Activated CD4-positive, alpha-beta T cell treated with anti-CD3 and anti-CD28 coated beads, Interleukin-2, amount 10 ng/mL, durations not matched to agents 24 days and 14 days (primary cell): ENCODE data around the gene HAPSTR1. TPM values are rescaled to one million over a fixed set of nuclear protein-coding genes. Genes with fewer than 3 reads are reported as not detected.

ENCODE experiments used
- DNase-seq: peaks from one replicate; pipeline ENCODE4 v3.0.0; 2022
- H3K27ac Mint-ChIP-seq: one replicate; pipeline ENCODE4 v1.8.0; 2022; ENCODE audit warnings: mild to moderate bottlenecking, mixed read lengths
- H3K27me3 Mint-ChIP-seq: one replicate; pipeline ENCODE4 v1.8.0; 2022; ENCODE audit warnings: mixed read lengths
- H3K36me3 Mint-ChIP-seq: one replicate; pipeline ENCODE4 v1.8.0; 2022; ENCODE audit warnings: low read depth, mild to moderate bottlenecking, mixed read lengths
- H3K4me1 Mint-ChIP-seq: one replicate; pipeline ENCODE4 v1.8.0; 2021; ENCODE audit warnings: mixed read lengths
- H3K4me3 Mint-ChIP-seq: one replicate; pipeline ENCODE4 v1.8.0; 2022; ENCODE audit warnings: mild to moderate bottlenecking, moderate library complexity, mixed read lengths
- H3K9me3 Mint-ChIP-seq: one replicate; pipeline ENCODE4 v1.8.0; 2021; ENCODE audit warnings: mixed read lengths
- intact Hi-C: fragments of 100-400 bp; cut with micrococcal nuclease; formaldehyde crosslinking; loops from one replicate; pipeline ENCODE4 v1.15.1; 2023
- total RNA-seq: library from RNA; stranded (reverse); gene quantifications from 2 replicates; pipeline ENCODE4 v1.2.3, GENCODE V29; 2022

The HAPSTR1 gene
- total RNA-seq, 1 donor from 2014 or later = 54.2 TPM

GRCh38 chr16:9094011-9094846 is 2.8 kb downstream of the HAPSTR1 start:
- intact Hi-C loops = no loop called here
- Mint-ChIP-seq H3K4me1 (peaks cover 52% of the 10 kb centered on the region), H3K27ac (peak overlapping the region; percentile 38), H3K9me3 (no peaks in the 10 kb centered on the region), H3K36me3 (peaks cover 51% of the 10 kb centered on the region), H3K4me3 (peak overlapping the region; percentile 97), H3K27me3 (peaks cover 2% of the 10 kb centered on the region)
- no peak for DNase-seq

GRCh38 chr16:9095171-9095570 is 3.7 kb downstream of the HAPSTR1 start:
- peaks cover 2% of the 10 kb centered on the region for H3K27me3 Mint-ChIP-seq
- H3K27ac Mint-ChIP-seq = no peak overlapping the region
- H3K9me3 Mint-ChIP-seq = no peaks in the 10 kb centered on the region
- no peak for DNase-seq
- peaks cover 57% of the 10 kb centered on the region for H3K4me1 Mint-ChIP-seq
- intact Hi-C loops = no loop called here
- H3K36me3 Mint-ChIP-seq = peaks cover 60% of the 10 kb centered on the region
- H3K4me3 Mint-ChIP-seq = peak overlapping the region; percentile 97

GRCh38 chr16:9095656-9096397 is 4.4 kb downstream of the HAPSTR1 start:
- Mint-ChIP-seq H3K27me3 (peaks cover 2% of the 10 kb centered on the region), H3K9me3 (no peaks in the 10 kb centered on the region), H3K4me3 (peak overlapping the region; percentile 75), H3K36me3 (peaks cover 66% of the 10 kb centered on the region), H3K4me1 (peaks cover 61% of the 10 kb centered on the region), H3K27ac (peak overlapping the region; percentile 7)
- no peak for DNase-seq
- intact Hi-C loops = no loop called here

GRCh38 chr16:9096416-9096952 is 5.0 kb downstream of the HAPSTR1 start:
- no peak for DNase-seq
- H3K9me3 Mint-ChIP-seq = no peaks in the 10 kb centered on the region
- H3K4me1 Mint-ChIP-seq = peaks cover 62% of the 10 kb centered on the region
- intact Hi-C loops = no loop called here
- H3K27me3 Mint-ChIP-seq = no peaks in the 10 kb centered on the region
- no peak overlapping the region for H3K27ac Mint-ChIP-seq
- H3K36me3 Mint-ChIP-seq = peaks cover 68% of the 10 kb centered on the region
- H3K4me3 Mint-ChIP-seq = peak overlapping the region; percentile 75

DNA sequence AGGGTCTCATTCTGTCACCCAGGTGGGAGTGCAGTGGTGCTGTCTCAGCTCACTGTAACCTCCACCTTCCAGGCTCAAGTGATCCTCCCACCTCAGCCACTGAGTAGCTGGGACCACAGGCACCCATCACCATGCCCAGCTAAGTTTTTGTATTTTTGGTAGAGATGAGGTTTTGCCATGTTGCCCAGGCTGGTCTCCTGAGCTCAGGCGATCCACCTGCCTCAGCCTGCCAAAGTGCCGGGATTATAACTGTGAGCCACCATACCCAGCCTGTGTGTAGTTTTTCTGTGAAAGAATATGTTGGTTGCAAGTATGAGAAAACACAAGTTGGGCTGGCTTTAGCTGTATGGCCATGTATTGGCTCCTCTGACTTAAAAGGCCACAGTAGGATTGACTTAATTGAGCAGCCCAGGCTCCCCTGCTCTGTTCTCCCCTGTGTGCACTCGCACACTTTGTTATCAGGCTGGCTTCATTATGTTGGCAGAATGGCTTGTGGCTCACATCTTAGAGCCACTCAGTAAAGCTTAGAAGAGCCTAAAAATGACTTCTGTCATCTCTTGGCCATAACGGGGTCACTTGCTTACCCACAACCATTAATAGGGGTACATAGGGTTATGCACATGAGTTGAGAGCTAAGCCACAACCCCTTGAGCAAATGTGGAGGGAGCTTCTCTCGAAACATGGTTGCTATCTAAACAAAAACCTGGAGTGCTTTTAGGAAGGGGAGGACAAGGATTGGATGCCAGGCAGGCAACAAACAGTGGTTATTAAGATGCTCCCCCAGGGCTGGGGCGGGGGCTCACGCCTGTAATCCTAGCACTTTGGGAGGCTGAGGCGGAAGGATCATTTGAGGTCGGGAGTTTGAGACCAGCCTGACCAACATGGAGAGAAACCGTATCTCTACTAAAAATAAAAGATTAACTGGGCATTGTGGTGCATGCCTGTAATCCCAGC is 6.1 kb downstream of the HAPSTR1 start:
- Mint-ChIP-seq H3K4me3 (peak overlapping the region; percentile 56), H3K4me1 (peaks cover 70% of the 10 kb centered on the region), H3K27ac (peak overlapping the region; percentile 66), H3K36me3 (peaks cover 77% of the 10 kb centered on the region), H3K9me3 (no peaks in the 10 kb centered on the region), H3K27me3 (no peaks in the 10 kb centered on the region)
- intact Hi-C loops = loop anchor here (2.0 kb wide), 1 partner anchor 15 kb away; no protein-coding TSS in a partner anchor
- no peak for DNase-seq

DNA sequence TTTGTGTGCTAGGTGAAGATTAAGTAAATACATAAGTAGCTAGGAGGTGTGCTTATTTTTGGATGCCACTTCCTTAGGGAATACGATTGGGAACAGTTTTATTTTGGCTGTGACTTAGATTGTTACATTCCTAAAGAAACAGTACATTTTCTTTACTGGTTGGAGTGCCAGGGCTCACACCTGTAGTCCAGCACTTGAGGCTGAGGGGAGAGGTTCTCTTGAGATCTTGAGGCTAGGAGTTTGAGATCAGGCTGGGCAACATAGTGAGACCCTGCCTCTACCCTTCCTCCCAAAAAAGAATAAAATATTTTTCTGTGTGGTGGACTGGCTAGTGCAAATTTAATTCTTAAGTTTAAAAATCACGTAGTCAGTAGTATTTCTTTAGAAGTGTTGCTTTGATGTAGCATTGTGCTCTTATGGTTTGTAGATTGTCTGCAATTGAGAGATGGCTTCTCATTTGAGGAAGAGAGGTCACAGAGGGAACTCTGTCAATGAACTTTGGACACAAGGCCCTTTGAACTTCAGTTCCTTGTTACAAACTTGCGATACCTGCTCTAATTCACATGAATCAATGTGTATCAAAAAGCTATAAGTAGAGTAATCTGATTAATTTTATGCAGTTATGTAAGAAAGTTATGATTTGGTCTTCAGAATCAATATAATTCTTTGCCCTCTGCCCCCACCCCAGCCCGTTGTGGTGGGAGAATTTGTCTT is 7.1 kb downstream of the HAPSTR1 start:
- intact Hi-C loops = loop anchor here (2.0 kb wide), 1 partner anchor 14 kb away; no protein-coding TSS in a partner anchor

DNA sequence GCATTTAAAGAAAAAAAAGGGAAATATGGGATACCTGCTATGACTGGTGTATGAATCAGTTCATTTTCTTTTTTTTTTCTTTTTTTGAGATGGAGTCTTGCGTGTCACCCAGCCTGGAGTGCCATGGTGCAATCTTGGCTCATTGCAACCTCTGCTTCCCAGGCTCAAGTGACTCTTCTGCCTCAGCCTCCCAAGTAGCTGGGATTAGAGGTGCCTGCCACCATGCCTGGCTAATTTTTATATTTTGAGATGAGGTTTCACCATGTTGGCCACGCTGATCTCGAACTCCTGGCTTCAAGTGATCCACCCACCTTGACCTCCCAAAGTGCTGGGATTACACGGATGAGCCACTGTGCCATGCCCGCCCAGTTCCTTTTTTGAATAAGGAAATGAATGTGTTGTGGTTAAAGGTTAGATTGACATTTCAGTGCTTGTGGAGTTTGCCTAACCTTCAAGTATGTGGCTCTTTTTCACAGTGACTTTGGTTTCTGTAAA is 7.7 kb downstream of the HAPSTR1 start:
- DNase-seq = peak; percentile 65
- intact Hi-C loops = loop anchor here (2.0 kb wide), 1 partner anchor 14 kb away; no protein-coding TSS in a partner anchor
- H3K27me3 Mint-ChIP-seq = no peaks in the 10 kb centered on the region

More for the DNA sequence above, 7.1 kb downstream of the HAPSTR1 start:
- Mint-ChIP-seq H3K27ac (peak overlapping the region; percentile 81), H3K4me1 (peaks cover 73% of the 10 kb centered on the region), H3K36me3 (peaks cover 77% of the 10 kb centered on the region), H3K9me3 (no peaks in the 10 kb centered on the region), H3K4me3 (peak overlapping the region; percentile 70), H3K27me3 (no peaks in the 10 kb centered on the region)
- no peak for DNase-seq

GRCh38 chr16:9102379-9102778 is 10.9 kb downstream of the HAPSTR1 start:
- peak overlapping the region; percentile 29 for H3K27ac Mint-ChIP-seq

More for the DNA sequence above, 7.7 kb downstream of the HAPSTR1 start:
- H3K27ac Mint-ChIP-seq = peak overlapping the region; percentile 81
- no peaks in the 10 kb centered on the region for H3K9me3 Mint-ChIP-seq
- peaks cover 76% of the 10 kb centered on the region for H3K36me3 Mint-ChIP-seq
- H3K4me1 Mint-ChIP-seq = peaks cover 75% of the 10 kb centered on the region
- H3K4me3 Mint-ChIP-seq = peak overlapping the region; percentile 70

GRCh38 chr16:9102943-9103342 is 11.5 kb downstream of the HAPSTR1 start:
- Mint-ChIP-seq H3K4me1 (peaks cover 76% of the 10 kb centered on the region), H3K27ac (peak overlapping the region; percentile 52), H3K9me3 (no peaks in the 10 kb centered on the region), H3K27me3 (no peaks in the 10 kb centered on the region), H3K4me3 (peak overlapping the region; percentile 39), H3K36me3 (peaks cover 78% of the 10 kb centered on the region)
- intact Hi-C loops = no loop called here
- DNase-seq = no peak

More at GRCh38 chr16:9102379-9102778, 10.9 kb downstream of the HAPSTR1 start:
- no peaks in the 10 kb centered on the region for H3K9me3 Mint-ChIP-seq
- H3K4me1 Mint-ChIP-seq = peaks cover 76% of the 10 kb centered on the region
- H3K27me3 Mint-ChIP-seq = no peaks in the 10 kb centered on the region
- H3K4me3 Mint-ChIP-seq = peak overlapping the region; percentile 43
- no peak for DNase-seq
- H3K36me3 Mint-ChIP-seq = peaks cover 78% of the 10 kb centered on the region
- intact Hi-C loops = no loop called here

DNA sequence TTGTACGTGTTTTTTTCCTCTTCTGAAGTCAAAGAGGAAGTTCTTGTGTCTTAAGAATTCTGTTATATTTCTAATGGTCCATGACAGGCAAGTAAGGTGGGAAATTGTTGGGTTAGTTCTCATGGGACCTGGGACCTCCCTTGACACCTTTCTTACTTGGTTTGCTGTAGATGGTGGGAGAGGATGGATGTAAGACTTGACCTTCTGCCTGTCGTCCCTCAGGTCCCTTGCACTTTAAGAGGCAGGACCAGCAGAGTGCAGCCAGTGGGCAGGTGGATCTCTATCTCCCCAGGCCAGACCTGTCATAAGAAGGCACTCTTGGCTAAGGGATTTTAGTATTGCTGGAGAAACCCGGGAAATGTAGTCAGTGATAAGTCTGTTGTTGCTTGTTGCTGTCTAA is 12.1 kb downstream of the HAPSTR1 start:
- peak overlapping the region; percentile 35 for H3K4me3 Mint-ChIP-seq
- H3K36me3 Mint-ChIP-seq = peaks cover 76% of the 10 kb centered on the region
- intact Hi-C loops = no loop called here
- H3K4me1 Mint-ChIP-seq = peaks cover 72% of the 10 kb centered on the region
- DNase-seq = no peak
- peak overlapping the region; percentile 8 for H3K27ac Mint-ChIP-seq
- no peaks in the 10 kb centered on the region for H3K9me3 Mint-ChIP-seq
- no peaks in the 10 kb centered on the region for H3K27me3 Mint-ChIP-seq

GRCh38 chr16:9105189-9105588 is 13.7 kb downstream of the HAPSTR1 start:
- H3K36me3 Mint-ChIP-seq = peaks cover 77% of the 10 kb centered on the region
- no peak for DNase-seq
- no peaks in the 10 kb centered on the region for H3K27me3 Mint-ChIP-seq
- H3K9me3 Mint-ChIP-seq = no peaks in the 10 kb centered on the region
- intact Hi-C loops = no loop called here
- no peak overlapping the region for H3K27ac Mint-ChIP-seq
- no peak overlapping the region for H3K4me3 Mint-ChIP-seq
- peaks cover 69% of the 10 kb centered on the region for H3K4me1 Mint-ChIP-seq
